HG02884 (cell line): ENCODE measurements around the gene RASIP1.
"Not testable (repeated sequence)": the region's sequence is repeated elsewhere in the genome, so short reads cannot be mapped to it uniquely, and the experiment has no call there.

Experiments
- ATAC-seq: cut with Tn5 transposase; IDR thresholded peaks from one replicate; pipeline ENCODE4 v1.9.1; 2021; ENCODE audit warnings: mild to moderate bottlenecking, moderate library complexity; ENCODE audit not compliant: unreplicated experiment

RASIP1 gene

GRCh38 chr19:48713041-48713863 is 27.2 kb downstream of the RASIP1 start:
- ATAC-seq = no peak

GRCh38 chr19:48711106-48711662 is 29.2 kb downstream of the RASIP1 start:
- no peak for ATAC-seq

GRCh38 chr19:48708471-48708870 is 31.9 kb downstream of the RASIP1 start:
- no peak for ATAC-seq

- ATAC-seq = no peak
Measured at GRCh38 chr19:48705431-48705830, 35.0 kb downstream of the RASIP1 start.

DNA sequence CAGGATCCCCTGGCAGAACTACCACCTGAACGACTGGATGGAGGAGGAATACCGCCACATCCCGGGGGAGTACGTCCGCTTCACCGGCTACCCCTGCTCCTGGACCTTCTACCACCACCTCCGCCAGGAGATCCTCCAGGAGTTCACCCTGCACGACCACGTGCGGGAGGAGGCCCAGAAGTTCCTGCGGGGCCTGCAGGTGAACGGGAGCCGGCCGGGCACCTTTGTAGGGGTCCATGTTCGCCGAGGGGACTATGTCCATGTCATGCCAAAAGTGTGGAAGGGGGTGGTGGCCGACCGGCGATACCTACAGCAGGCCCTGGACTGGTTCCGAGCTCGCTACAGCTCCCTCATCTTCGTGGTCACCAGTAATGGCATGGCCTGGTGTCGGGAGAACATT is 37.1 kb downstream of the RASIP1 start:
- no peak for ATAC-seq

DNA sequence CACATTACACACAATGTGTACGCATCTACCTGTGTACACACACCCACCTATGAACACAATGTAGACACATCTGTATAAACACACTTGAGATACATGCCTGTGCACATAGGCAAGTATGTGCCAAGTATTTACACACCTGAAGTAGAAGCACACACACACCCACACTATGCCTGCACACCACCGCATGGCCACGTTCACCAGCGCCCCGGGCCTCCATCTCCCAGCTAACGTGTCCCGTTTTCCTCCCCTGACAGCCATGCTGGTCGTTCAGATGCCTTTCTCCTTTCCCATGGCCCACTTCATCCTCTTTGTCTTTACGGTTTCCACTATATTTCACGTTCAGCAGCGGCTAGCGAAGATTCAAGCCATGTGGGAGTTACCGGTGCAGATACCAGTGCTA is 37.7 kb downstream of the RASIP1 start:
- ATAC-seq = no peak

DNA sequence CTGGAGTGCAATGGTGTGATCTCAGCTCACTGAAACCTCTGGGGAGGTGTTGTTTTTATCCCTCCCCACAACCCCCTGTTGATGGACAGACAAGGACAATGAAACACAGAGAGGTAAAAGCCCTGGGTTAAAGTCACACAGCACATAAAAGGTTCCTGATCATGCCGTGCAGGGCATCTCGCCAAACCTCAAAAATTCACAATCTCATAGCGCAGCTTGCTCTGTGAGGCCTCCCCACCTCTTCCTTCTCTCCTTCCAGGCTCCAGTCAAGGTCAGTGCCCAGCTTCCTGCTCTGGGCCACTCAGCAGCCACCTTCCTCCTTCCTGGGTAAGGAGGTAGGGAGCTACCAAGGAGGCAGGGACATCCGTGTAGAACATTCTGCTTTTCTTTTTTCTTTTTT is 42.4 kb downstream of the RASIP1 start:
- no peak for ATAC-seq

DNA sequence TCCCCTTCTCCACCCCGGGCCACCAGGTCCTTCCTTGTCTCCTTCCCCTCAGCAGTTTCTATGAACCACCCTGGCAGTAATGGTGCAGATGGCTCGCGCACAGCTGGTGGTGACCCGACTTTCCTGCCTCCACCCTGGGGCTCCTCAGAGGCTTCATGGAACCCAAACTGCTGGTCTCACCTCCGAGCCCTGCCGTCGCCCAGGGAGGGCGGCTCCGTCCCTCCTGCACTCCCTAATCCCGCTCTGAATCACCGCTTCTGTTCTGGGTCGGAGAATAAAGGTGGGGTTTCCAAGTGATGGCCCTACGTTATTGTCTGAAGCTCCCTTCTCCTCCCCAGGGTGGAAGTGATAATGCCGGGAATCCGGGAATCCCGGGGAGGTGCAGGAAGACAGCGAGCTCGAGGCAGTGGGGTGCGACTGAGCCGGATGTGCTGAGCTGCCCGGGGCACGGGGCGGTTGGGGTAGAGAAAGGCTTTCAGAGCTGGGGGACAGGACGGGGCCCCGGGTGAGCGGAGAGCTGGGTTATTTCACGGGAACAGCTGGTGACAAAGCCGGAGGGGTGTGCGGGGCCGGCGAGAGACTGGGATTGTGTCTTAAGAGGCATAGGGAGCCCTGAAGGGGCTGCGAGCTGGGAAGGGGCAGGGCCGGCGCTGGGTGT is 43.9 kb downstream of the RASIP1 start:
- ATAC-seq = no peak

GRCh38 chr19:48695743-48696352 is 44.6 kb downstream of the RASIP1 start, which contains the start of gene FUT2:
Gene FUT2, plus strand, starts transcription at chr19:48695971. Its CDS starts 6,986 bp downstream, at chr19:48702957.
- no peak for ATAC-seq

DNA sequence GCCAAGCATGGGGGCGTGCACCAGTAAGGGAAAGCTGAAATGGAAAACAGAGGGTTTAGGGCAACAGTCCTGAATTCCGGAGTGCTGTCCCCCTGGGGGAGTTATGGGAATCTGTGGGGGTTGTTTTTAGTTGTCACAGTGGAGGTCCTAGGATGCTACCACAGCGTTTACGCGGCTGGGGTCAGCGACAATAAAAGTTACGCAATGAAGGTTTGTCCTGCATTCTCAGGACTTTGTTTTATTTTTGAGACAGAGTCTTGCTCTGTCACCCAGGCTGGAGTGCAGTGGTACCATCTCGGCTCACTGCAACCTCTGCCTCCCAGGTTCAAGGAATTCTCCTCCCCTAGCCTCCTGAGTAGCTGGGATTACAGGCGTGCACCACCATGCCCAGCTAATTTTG is 46.8 kb downstream of the RASIP1 start:
- ATAC-seq = not testable (repeated sequence)

DNA sequence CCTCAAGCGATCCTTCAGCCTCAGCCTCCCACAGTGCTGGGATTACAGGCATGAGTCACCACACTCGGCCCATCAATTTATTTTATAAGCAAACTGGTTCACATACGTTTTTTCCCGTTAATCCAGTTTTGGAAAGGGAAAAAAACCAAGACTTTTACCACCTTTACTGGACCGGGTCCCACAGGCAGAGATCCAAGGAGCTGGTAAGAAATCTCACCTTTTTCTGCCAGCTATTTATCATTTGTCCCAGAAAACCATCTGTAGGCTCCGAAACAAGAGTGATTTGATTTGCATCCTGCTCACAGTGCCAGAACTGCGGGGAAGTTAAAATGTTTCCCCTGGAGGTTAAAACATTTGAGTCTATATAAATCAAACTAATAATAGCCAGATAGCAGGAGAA is 51.0 kb downstream of the RASIP1 start:
- ATAC-seq = no peak

DNA sequence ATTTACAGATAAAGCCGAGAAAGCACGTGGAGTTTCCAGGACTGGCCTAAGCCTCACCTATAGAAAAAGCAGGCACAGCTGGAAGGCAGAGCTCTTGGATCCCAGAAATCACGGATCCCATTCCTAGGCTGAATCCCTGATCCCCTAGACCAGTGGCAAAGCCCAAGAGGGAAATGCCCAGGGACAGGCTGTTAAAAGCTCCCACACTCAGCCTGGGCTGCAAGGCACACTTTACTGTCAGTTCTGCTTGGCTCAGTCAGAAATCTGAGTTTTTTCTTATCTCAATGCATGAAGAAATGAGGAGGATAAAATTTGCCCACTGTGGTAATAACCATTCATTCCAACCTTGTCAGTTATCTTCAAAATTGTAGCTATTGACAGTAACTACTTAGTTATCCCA is 52.6 kb downstream of the RASIP1 start:
- ATAC-seq = no peak

DNA sequence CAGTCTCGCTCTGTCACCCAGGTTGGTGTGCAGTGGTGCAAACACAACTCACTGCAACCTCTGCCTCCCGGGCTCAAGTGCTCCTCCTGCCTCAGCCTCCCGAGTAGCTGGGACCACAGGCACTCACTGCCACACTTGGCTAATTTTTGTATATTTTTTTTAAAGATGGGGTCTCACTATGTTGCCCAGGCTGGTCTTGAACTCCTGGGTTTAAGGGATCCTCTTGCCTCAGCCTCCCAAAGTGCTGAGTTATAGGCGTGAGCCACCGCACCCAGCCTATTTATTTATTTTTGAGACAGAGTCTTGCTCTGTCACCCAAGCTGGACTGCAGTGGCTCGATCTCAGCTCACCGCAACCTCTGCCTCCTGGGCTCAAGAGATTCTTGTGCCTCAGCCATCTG is 53.8 kb downstream of the RASIP1 start:
- ATAC-seq = not testable (repeated sequence)

GRCh38 chr19:48686088-48686487 is 54.3 kb downstream of the RASIP1 start:
- ATAC-seq = no peak

- no peak for ATAC-seq
Measured at GRCh38 chr19:48685583-48685982, 54.8 kb downstream of the RASIP1 start.

DNA sequence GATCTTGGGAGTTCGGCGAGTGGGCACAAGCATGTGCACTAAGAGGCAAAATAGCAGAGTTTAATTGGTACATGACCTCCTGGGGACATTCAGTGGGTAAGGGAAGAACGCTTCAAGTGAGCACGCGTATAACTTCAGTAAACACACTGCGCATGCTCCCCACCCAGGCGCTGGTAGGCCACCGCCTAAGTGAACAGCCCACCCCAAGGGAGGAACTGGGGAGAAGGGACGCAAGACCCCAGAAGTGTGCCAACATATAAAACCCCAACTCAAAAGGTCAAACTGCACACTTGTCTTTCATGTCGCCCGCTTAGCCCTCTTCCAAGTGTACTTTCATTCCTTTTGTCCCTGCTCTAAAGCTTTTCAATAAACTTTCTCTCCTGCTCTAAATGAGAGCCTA is 57.1 kb downstream of the RASIP1 start:
- ATAC-seq = no peak

- ATAC-seq = no peak
Measured at GRCh38 chr19:48681127-48681470, 59.3 kb downstream of the RASIP1 start.

DNA sequence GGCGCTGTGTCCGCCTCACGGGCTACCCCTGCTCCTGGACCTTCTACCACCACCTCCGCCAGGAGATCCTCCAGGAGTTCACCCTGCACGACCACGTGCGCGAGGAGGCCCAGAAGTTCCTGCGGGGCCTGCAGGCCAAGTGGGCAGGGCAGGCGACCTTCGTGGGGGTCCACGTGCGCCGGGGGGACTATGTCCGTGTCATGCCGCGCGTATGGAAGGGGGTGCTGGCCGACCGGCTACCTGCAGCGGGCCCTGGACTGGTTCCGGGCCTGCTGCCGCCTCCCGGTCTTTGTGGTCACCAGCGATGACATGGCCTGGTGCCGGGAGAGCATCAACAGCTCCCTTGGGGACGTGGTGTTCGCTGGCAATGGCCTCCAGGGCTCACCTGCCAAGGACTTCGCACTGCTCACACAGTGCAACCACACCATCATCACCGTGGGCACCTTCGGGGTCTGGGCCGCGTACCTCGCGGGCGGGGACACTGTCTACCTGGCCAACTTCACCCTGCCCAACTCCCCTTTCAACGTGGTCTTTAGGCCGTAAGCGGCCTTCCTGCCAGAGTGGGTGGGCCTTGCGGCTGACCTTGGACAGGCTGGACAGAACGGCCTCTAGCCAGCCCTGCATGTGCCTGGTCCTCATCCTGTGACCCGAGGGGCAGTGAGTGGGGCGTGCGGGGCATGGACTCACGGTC is 59.8 kb downstream of the RASIP1 start:
- no peak for ATAC-seq

GRCh38 chr19:48680006-48680405 is 60.4 kb downstream of the RASIP1 start:
- ATAC-seq = not testable (repeated sequence)

DNA sequence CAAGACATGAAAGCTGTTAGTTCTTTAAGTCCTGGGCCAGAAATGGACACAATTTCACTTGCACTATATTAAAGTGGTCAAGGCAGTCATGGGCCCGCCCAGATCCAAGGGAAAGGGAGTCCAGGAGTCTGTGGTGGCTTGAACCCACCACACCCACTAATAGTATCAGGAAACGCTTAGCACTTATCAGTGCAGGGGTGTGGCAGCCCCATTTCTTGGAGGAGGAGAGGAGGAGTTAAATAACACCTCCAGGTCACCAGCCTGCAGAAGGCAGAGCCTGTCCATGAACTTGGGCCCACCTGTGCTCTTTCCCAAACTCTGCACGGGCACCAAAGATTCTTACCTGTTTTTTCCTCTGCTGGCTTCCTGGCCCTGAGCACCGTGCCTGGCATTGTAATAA is 62.2 kb downstream of the RASIP1 start:
- ATAC-seq = no peak

GRCh38 chr19:48676887-48677286 is 63.5 kb downstream of the RASIP1 start:
- no peak for ATAC-seq
